GM06990 (cell line): Measurements from ENCODE around the gene ELOVL1.
A peak's percentile ranks its signal among the peaks of the same experiment; 100 is the strongest.
"Not testable (repeated sequence)": the region's sequence is repeated elsewhere in the genome, so short reads cannot be mapped to it uniquely, and the experiment has no call there.

Source experiments
- DNase-seq: peaks from one replicate; pipeline ENCODE4 v3.0.0-alpha.2; 2011; ENCODE audit not compliant: insufficient read length; ENCODE audit errors: extremely low read depth
- H3K27me3 ChIP-seq: replicated peaks from 2 replicates; pipeline ENCODE4 v1.6.0; 2011; ENCODE audit warnings: low read length; ENCODE audit not compliant: control insufficient read depth, insufficient read depth
- H3K36me3 ChIP-seq: 2 replicates; pipeline ENCODE4 v1.5.1; 2011; ENCODE audit warnings: low read length; ENCODE audit not compliant: control insufficient read depth, insufficient read depth
- H3K4me3 ChIP-seq: replicated peaks from 2 replicates; pipeline ENCODE4 v1.5.1; 2011; ENCODE audit warnings: low read depth, mild to moderate bottlenecking, control low read depth, low read length
- TF ChIP-seq, protein P1 (sequence below): IDR thresholded peaks from 2 replicates; pipeline ENCODE4 v1.5.1; 2011; ENCODE audit warnings: low read length, control low read depth, mild to moderate bottlenecking, inconsistent platforms; ENCODE audit not compliant: insufficient read depth, poor library complexity, severe bottlenecking

ELOVL1 gene

DNA sequence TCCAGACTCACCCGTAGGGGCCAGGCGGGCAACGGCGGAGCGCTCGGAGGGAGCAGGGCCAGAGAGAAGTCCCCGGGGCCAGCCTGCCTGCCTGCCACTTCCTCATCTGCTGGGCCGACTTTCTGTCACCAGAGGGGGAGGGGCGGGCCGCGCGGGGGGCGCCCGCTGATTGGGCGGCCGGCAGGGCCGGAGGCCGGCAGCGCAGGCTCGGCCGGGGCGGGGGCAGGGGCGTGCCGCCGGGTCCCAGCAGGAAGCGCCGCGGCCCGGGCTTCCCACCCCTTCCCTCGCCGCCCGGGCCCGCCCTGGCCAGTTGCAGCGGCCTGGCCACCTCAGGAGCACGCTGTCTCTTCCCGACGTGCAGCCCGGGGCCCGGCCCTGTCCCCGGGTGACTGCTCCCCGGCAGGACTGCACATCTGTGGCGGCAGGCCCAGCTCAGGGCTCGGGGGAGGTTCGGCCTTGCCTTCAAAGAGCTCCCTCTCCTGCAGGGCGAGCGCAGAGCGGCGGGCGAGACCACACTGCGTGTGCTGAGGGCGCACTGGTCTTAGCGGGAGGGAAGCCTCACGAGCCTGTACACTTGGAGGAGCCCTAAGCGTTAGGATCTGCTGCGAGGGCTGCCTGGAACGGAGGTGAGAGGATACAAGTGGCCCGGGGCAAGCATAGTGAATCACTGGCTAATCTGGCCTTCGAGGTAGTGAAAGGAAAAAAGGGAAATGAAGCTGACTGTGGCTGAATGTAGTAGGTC, at the start of gene ELOVL1:
Gene ELOVL1, minus strand, starts transcription at position 108 of the 742 bp plus-strand sequence. CDS start 2,402 bp downstream, outside the sequence.
- Histone ChIP-seq H3K4me3 (peak within 1 kb of the TSS; percentile 98), H3K36me3 (peaks cover 18% of the 10 kb centered on the region), H3K27me3 (no peaks in the 10 kb centered on the region)
- peak; percentile 96 for DNase-seq
- TF ChIP-seq, protein P1, sequence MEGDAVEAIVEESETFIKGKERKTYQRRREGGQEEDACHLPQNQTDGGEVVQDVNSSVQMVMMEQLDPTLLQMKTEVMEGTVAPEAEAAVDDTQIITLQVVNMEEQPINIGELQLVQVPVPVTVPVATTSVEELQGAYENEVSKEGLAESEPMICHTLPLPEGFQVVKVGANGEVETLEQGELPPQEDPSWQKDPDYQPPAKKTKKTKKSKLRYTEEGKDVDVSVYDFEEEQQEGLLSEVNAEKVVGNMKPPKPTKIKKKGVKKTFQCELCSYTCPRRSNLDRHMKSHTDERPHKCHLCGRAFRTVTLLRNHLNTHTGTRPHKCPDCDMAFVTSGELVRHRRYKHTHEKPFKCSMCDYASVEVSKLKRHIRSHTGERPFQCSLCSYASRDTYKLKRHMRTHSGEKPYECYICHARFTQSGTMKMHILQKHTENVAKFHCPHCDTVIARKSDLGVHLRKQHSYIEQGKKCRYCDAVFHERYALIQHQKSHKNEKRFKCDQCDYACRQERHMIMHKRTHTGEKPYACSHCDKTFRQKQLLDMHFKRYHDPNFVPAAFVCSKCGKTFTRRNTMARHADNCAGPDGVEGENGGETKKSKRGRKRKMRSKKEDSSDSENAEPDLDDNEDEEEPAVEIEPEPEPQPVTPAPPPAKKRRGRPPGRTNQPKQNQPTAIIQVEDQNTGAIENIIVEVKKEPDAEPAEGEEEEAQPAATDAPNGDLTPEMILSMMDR = peak; percentile 35

DNA sequence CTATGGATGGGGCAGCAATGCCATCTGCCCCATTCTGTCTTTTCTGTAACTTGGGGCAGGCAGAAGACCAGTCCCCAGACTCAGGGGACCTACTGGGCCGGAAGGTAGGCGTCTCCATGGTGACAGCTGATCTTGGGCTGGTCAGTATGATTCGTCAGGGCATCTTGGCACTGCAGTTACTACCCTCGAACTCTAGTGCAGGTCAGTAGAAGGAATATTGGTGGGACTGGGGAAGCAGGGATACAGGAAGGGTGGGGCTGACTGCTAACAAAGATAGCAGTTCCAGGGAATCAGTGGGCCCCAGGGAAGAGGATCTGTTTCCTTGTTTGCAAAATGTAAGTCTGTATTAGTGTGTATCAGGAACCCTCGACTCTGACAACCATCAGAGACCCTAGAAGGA, 48.1 kb upstream of the ELOVL1 start:
- Histone ChIP-seq H3K4me3 (no peak overlapping the region), H3K27me3 (no peaks in the 10 kb centered on the region), H3K36me3 (peaks cover 21% of the 10 kb centered on the region)
- no peak for DNase-seq
- TF ChIP-seq, protein P1 = no peak

DNA sequence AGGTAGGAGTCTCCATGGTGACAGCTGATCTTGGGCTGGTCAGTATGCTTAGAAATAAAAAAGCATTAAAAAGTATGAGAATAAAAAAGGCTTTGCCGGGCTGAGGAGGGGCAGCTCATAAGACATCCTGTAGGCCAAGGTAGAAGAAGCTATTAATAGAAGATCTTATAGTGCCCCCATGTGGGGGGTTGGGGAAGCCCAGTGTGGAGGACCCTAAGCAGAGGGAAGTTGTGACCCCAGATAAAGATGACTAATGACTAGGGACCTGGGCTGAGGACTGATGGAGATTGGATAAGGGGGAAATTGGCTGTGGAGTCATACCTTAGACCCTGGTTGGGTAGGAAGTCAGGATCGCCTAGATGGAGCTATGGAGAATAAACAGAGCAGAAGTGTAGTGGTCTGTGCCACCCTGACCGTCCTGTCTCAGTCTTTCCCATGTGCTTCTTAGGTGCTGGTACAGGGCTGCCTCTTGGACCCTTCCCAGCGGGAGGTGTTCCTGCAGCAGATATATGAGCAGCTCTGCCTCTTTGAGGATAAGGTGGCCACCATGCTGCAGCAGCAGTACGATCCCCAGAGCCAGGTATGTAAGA, 46.9 kb upstream of the ELOVL1 start:
- peaks cover 11% of the 10 kb centered on the region for H3K36me3 ChIP-seq
- TF ChIP-seq, protein P1 = peak; percentile 62
- no peak overlapping the region for H3K4me3 ChIP-seq
- DNase-seq = no peak
- no peaks in the 10 kb centered on the region for H3K27me3 ChIP-seq

DNA sequence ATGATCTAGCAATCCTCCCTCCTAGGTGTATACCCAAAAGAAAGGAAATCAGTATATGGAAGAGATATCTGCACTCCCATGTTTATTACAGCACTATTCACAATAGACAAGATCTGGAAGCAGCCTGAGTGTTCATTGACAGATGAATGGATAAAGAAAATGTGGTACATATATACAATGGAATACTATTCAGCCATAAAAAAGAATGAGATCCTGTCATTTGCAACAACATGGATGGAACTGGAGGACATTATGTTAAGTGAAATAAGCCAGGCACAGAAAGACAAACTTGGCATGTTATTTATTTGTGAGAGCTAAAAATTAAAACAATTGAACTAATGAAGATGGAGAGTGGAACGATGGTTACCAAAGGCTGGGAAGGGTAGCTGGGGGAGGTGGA, 45.6 kb upstream of the ELOVL1 start:
- not testable (repeated sequence) for H3K36me3 ChIP-seq, H3K27me3 ChIP-seq, DNase-seq, H3K4me3 ChIP-seq

DNA sequence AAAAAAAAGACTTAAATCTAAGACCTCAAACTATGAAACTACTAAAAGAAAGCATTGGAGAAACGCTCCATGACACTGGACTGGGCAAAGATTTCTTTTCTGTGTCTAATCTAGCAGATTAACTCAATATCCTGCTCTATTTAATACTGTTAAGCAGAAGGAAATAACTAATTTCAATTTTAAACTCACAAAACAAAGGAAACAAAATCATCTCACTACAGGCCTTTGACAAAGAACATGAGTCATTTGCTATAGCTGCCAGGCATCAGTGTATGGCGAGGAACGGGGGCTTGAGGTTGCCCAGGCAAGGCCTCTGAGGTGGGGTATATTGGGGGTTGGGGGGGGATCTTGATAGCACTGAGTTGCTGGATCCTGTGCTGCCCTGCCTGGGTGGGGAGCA, 42.8 kb upstream of the ELOVL1 start:
- H3K27me3 ChIP-seq = no peaks in the 10 kb centered on the region
- TF ChIP-seq, protein P1 = no peak
- peaks cover 11% of the 10 kb centered on the region for H3K36me3 ChIP-seq
- DNase-seq = no peak
- no peak overlapping the region for H3K4me3 ChIP-seq

DNA sequence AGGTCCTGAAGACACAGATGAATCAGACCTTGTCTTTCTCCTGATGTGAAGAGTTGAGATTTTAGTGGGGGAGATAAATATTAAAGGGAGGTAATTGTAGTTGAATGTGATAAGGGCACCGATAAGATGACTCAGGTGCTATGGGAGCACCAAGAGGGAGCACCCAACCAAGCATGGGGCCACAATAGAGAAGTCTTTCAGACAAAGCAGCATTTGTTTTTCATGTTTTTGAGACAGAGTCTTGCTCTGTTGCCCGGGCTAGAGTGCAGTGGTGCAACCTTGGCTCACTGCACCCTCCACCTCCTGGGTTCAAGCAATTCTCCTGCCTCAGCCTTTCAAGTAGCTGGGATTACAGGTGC, 38.0 kb upstream of the ELOVL1 start:
- H3K27me3 ChIP-seq = no peaks in the 10 kb centered on the region
- no peak overlapping the region for H3K4me3 ChIP-seq
- peaks cover 13% of the 10 kb centered on the region for H3K36me3 ChIP-seq
- TF ChIP-seq, protein P1 = no peak
- DNase-seq = no peak
